ENCODE data around the gene SYNDIG1.

The SYNDIG1 gene

GRCh38 chr20:24708411-24709295, 239.2 kb downstream of the SYNDIG1 start:
- peak; percentile 17 for DNase-seq (ENCODE audit: low read depth, low spot score)
